Activated CD4-positive, alpha-beta T cell treated with anti-CD3 and anti-CD28 coated beads, Interleukin-2, Interleukin-4, amounts not matched to agents 100 ng/mL and 50 ng/mL, durations not matched to agents 16 hours and 8 hours (primary cell): ENCODE measurements around the gene GDPD1.
"Not testable (repeated sequence)": the region's sequence is repeated elsewhere in the genome, so short reads cannot be mapped to it uniquely, and the experiment has no call there.

Experiments used
- DNase-seq: peaks from one replicate; pipeline ENCODE4 v3.0.0-alpha.2; 2020; ENCODE audit warnings: low spot score

The GDPD1 gene

DNA sequence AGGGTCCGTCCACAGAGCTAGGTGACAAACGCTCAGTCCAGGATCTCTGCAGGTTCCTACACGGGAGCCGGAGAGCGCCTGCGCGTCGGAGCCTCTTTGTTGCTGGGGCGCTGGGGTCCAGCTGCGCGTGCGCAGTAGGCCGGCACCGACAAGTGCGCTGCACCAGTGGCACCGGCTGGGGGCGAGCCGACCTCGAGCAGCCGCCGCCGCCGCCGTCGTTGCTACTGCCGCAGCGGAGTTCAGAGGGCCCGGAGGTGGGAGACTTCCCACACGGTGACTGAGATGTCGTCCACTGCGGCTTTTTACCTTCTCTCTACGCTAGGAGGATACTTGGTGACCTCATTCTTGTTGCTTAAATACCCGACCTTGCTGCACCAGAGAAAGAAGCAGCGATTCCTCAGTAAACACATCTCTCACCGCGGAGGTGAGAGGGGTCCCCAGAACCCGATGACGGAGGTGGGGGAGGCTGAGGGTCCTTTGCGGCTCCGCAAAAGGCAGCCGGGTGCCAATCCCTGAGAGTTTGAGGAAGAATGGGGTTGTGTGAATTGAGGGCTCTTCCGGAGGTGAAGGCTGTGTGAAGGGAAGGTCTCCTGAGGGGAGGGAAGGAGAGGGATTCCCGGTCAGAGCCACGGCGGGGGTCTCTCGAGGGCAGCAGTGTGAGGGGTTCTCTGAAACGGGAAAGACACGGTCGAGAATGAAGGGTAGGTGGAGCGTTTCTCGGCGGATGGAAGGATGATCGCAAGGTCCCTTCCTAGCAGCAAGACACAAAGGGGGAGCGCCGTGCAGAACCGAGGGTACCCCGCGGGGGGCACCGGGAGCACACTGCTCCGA is at the start of gene GDPD1:
Gene GDPD1, plus strand, starts transcription at position 184 of the 831 bp plus-strand sequence. Its CDS starts 99 bp downstream, at position 283.
- peak; percentile 96 for DNase-seq

DNA sequence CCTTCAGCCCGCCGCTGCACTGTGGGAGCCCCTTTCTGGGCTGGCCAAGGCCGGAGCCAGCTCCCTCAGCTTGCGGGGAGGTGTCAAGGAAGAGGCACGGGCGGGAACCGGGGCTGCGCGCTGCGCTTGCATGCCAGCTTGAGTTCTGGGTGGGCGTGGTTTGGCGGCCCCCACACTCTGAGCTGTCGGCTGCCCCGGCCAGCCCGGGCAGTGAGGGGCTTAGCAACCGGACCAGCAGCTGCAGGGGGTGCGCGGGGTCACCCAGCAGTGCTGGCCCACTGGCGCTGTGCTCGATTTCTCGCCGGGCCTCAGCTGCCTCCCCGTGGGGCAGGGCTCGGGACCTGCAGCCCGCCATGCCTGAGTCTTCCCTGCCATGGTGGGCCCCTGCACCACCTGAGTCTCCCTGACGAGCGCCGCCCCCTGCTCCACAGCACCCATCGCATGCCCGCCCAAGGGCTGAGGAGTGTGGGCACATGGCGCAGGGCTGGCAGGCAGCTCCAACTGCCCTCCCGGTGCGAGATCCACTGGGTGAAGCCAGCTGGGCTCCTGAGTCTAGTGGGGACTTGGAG is 47.8 kb upstream of the GDPD1 start:
- no peak for DNase-seq

DNA sequence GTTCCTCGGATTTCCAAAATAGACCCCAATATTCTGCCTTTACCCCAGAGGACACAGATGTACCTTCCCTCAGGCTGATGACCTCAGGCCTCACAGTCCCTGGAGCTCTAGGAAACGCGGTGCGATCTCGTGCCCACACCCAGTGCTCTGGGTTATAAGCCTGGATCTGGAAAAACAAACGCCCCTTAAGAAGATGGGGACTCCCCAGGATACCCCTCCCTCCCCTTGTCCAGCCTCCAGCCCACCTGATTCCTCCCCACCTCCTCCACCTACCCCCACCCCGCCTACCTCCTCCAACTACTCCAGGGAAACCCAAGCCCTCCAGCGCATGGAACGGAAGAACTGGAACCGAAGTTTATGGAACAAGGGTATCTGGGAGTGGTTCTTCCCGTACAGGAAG is 45.6 kb upstream of the GDPD1 start:
- no peak for DNase-seq

DNA sequence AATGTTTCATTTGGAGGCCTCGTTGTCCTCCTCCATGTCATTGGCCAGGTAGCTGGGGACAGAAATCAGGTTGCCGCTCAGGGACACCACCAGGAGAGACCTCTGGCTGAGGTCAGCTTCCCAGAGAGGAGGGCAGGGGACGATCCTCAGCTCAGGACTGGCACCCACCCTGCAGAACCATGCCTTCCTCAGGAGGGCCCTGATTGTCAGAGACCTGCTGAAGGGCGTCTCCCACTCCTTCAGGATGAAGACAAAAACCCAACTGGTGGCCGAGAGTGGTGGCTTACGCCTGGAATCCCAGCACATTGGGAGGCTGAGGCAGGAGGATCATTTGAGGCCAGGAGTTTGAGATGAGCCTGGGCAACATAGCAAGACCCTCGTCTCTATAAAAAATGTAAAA is 45.2 kb upstream of the GDPD1 start:
- no peak for DNase-seq

DNA sequence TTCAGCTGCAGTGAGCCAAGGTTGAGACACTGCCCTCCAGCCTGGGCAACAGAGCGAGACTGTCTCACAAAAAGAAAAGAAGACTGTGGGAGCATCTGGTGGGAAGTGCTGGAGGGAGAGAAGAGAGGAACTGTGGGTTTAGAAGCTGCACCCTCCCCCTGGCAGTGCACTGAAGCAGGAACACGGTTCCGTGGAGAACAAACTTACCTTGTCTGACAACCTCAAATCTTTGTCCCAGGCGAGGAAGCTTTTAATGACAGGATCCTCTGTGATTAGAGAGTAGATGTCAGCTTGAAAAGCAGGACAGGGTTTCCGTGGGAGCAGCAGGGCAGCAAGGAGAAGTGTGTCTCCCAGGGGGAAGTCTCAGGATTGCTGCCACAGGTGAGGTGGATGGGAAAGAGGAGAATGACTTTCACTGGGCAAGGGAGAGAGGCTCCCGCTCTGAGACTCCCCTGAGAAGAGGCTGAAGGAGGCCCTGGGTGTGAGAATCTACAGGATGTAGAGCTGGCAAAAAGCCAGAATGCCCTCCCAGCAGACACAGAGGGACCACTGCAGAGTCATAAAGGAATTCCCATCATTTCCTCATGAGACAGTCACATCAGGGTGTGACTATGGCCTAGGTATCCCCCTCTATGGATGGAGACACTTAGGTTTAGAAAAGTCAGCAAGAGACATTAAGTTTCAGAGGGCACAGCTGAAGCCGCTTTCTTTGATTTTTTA is 41.9 kb upstream of the GDPD1 start:
- no peak for DNase-seq

DNA sequence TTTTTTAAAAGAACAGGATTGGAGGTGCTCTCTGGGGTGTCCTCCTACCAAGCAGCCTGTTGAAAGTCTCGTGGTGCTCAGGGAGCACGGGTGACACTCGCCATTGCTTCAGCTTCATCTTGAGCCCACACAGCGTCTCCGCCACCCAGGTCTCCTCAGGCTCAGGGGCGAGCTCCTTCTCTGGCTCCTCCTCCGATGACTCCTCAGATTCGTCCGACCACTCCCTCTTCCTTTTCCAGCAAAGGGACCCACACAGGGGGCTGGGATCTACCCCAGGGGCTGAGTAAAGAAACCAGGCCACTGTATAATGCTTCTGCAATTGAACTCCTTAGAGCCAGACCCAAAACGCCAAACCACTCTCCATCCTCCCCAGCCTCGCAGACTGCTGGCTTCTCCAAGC is 40.7 kb upstream of the GDPD1 start:
- DNase-seq: not testable (repeated sequence)

DNA sequence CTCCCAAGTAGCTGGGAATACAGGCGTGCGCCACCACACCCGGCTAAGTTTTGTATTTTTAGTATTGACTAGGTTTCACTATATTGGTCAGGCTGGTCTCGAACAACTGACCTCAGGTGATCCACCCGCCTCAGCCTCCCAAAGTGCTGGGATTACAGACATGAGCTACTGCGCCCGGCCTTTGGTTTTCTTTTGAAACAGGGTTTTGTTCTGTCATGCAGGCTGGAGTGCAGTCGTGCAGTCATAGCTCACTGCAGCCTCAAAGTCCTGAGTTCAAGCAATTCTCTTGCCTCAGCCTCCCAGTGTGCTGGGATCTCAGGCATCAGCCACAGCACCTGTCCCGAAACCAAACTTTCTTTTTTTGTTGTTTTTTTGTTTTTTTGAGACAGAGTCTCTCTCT is 39.7 kb upstream of the GDPD1 start:
- no peak for DNase-seq

DNA sequence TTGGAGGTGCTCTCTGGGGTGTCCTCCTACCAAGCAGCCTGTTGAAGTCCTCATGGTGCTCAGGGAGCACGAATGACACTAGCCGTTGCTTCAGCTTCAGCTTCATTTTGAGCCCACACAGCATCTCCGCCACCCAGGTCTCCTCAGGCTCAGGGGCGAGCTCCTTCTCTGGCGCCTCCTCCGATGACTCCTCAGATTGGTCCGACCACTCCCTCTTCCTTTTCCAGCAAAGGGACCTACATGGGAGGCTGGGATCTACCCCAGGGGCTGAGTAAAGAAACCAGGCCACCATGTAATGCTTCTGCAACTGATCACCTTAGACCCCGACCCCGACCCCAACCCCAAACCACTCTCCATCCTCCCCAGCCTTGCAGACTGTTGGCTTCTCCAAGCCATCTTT is 38.8 kb upstream of the GDPD1 start:
- DNase-seq: no peak

DNA sequence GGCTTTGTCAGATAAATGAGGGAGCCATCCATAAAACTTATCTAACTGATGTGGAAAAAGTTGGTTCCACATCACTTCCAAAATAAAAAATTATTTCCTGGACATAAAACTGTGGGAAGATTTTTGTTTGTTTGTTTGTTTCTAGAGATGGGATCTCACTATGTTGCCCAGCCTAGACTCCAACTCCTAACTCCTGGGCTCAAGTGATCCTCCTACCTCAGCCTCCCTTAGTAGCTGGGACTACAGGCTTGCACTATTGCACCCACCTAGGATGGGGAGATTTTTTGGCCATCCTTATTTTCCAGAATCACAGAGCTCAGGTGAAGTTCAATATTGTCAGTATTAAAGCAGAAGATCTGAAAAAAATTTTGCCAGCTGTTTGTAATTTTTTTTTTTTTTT is 34.3 kb upstream of the GDPD1 start:
- no peak for DNase-seq

DNA sequence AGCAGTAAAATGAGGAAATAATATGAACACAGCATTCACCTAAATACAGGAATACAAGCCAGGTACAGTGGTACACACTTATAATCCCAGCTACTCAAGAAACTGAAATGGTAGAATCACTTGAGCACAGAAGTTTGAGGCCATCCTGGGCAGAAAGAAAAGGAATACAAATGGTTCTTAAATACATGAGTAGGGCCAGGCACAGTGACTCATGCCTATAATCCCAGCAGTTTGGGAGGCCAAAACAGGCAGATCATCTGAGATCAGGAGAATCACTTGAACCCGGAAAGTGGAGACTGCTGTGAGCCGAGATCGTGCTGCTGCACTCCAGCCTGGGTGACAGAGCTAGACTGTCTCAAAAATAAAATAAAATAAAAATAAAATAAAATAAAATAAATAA is 33.5 kb upstream of the GDPD1 start:
- DNase-seq: no peak

DNA sequence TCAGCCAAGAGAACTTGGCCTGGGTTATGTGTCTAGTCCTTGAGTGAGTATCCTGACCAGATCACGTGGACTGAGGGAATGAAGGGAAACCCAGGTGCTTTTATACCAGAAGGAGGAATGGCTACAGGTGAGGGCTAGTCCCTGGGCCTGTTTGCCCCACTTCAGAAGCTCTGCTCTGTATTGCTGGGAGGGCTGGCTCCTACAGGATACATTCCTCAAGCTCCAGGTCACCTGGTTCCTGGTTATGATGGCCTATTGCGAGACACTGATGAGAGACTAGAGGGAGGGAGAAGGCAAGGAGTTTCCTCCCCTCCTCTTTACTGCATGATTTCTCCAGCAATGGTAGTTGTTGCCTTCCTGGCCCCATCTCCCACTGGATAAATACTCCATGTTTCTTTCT is 29.5 kb upstream of the GDPD1 start:
- no peak for DNase-seq

DNA sequence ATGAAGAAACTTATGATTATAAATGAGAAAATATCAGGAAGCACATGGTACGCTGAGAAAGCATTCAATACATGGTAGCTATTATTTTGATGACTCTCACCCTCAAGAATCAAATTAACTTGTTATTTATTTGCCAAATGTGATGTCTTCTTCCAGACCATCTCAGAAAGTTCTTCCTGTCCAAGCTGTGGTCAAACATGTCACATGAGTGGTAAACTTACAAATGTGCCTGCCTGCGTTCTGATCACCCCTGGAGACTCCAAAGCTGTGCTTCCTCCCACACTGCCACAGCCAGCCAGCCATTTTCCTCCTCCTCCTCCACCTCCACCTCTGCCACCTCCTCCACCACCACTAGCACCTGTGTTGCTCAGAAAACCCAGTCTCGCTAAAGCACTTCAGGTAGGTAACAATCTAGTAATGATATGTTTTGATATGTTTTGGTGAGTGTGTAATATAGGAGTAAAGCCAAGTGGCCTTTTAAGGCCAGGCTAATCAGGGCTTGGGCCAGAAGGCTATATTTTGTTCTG is 26.9 kb upstream of the GDPD1 start:
- DNase-seq: no peak

DNA sequence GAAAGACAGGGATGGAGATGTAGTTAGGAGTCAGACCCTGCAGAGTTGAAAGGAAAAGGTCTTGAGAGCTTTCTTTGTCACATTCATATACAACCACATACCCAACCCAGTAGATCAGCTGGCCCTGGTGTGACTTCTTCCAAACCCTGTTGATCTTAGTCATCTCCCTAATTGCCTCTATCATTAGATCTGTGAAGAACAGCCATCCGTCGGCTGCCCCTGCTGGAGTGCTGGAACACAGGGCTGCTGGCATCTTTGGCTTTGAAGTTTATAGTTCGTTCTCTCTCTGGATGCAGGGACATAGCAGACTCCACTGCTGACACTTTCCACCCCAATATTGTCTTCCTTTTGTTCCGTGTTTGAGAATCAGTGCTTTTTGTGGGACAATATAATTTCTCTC is 20.9 kb upstream of the GDPD1 start:
- DNase-seq: no peak

DNA sequence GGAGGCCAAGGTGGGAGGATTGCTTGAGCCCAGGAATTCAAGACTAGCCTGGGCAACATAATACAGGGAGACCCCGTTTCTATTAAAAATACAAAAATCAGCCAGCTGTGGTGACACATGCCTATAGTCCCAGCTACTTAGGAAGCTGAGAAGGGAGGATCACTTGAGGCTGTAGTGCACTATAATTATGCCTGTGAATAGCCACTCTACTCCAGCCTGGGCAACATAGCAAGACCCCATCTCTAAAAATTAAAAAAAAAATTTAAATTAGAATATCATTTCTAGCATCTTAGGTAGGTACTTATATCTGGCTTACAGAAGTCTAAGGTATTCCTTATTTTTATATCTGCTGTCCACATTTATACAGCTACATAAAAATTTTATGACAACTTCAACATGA is 18.0 kb upstream of the GDPD1 start:
- no peak for DNase-seq

DNA sequence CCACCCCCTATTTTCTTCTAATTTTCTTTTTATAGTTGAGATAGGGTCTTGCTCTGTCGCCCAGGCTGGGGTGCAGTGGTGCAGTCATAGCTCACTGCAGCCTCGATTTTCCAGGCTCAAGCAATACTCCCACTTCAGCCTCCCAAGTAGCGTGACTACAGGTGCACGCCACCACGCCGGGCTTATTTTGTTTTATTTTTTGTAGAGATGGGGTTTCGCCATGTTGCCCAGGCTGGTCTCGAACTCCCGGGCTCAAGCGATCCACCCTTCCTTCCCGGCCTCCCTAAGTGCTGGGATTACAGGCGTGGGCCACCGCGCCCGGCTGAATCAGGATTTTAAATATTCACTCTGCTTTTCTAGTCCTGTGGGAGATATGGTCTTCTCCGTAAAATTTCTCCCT is 941 bp upstream of the GDPD1 start:
- DNase-seq: no peak

DNA sequence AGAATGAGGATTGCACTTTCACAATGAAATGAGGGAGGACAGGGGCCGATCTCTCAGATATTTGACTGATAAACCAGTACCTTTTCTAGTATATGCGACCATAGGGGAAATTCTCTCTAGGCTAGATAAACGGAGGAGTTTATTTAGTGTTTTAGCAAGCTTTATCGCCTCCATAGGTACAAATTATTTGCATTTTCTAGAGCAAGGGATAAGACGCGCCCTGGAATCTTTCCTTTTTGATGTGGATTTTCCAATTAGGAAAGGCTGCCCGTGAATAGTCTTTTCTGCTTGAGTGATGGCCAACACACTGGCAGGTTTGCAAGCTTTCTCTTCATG is 351 bp upstream of the GDPD1 start:
- DNase-seq: no peak

DNA sequence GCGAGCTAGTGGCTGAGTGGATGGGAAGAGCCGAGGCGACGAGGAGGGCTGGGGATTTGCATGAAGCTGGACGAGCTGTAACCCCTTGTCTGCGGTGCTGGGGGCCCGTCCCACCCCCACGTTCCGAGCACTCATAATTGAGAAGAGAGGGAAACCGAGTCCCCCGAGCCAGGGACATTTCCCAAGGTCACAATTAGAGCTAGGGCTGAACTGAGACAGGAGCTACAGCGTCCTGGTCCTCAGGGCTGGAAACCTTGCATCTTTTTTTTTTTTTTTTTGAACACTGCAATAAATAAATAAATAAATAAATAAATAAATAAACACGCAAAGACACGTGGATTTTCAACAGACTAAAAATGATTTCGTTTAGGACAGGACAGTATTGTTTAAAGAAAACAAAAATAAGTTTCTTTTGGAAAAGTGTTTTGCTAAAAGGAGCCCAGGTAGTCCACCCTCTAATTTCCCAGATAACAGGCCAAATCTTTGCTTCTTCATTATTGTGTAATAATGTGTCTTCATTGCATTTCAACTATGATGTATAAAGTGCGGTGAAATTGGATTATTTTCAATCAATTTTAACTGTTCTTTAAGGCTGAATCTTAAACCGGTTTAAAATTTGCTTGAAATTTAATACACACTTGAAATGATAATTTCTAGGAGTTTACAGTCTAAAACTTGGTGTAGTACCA is 992 bp downstream of the GDPD1 start:
- no peak for DNase-seq

DNA sequence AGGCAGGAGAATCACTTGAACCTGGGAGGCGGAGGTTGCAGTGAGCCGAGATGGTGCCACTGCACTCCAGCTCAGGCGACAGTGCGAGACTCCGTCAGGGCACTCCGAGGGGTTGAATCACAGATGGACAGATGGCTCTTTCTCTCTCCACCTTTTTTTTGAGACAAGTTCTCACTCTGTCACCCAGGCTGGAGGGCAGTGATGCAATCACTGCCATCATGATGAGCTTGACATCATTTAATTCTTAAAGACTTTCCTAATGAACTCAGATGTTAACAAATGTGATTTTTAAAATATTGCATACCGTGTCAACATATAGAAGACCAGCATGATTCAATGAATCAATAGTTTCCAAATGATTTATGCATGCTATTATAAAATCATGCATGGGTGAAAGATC is 3.5 kb downstream of the GDPD1 start:
- no peak for DNase-seq

DNA sequence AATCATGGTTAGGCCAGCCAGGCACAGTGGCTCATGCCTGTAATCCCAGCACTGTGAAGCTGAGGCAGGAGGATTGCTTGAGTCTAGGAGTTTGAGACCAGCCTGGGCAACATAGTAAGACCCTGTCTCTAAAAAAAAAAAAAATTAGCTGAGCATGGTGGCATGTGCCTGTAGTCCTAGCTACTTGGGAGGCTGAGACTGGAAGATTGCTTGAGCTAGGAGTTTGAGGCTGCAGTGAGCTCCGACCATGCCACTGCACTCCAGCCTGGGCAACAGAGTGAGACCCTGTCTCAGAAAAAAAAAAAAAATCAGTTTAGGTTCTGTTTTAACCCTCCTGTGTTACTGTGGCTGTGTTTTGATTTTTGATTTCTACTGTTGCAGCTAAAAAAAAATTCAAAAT is 8.3 kb downstream of the GDPD1 start:
- DNase-seq: not testable (repeated sequence)

DNA sequence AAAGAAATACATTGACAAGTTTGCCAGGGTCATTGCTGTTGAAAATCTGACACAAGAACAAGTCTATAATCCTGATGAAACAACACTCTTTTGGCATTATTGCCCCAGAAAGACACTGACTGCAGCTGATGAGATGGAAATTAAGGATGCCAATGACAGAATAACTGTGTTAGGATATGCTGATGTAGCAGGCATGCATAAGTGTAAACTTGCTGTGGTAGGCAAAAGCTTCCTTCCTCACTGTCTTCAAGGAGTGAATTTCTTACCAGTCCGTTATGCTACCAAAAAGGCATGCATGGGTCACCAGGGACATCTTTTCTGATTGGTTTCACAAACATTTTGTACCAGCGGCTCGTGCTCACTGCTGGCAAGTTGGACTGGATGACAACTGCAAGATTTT is 10.5 kb downstream of the GDPD1 start:
- no peak for DNase-seq

DNA sequence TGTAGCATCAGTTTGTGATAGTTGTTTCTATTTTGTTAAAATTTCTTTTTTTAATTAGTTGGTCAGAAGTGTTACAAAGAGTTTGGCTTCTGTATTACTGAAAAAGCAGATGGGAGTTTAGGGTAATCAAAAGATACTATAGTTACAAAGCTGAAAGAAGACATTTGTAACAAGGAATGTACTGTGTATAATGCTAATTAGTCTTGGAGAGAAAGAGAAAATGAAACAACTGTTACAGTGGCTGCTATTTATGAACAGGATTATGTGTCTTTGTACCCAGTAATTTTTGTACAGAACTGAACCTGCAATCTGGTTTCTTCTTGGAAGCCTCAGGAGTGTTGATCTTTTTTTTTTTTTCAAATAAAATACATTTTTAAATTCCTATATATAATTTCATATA is 14.3 kb downstream of the GDPD1 start:
- no peak for DNase-seq

DNA sequence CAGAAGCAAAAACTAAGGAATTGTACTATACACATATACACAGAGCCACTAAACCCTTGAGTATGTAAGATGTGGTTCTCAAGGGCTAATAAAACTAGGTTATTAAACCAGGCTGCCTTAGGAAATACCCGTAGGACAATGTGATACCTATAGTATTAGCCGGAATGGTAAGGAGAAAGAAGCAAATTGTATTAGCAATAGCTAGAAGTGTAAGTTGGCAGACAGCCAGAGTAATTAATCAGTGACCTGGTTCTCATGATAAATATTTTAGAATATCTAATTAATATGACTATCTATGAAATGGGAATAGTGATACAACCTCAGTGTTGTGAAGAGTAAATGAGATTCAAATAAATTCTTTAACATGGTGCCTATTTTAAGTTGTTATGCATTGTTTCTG is 18.6 kb downstream of the GDPD1 start:
- DNase-seq: no peak

DNA sequence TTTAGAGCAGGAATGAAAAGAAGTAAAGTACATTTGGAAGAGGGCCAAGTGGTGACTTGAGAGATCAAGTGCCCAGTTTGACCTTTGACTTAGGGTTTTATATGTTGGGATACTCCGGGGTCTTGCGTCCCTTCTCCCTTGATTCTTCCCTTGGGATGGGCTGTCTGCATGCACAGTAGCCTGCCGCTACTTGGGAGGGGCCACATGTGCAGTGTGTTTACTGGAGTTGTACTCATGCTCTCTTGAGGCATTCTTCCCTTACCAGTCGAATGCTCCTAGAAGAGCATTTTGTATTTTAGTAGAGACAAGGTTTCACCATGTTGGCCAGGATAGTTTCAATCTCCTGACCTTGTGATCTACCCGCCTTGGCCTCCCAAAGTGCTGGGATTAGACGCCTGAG is 23.8 kb downstream of the GDPD1 start:
- no peak for DNase-seq
